Stomach (tissue), 4 donors: ENCODE measurements around the gene DENND4B.

Experiments
- CTCF ChIP-seq, 7 experiments: fragments of 450-650 bp in 4 of 7; fragments of 200-600 bp in 3 of 7; sonication (generic) in 3 of 7; IDR thresholded peaks; one replicate each; pipeline ENCODE4 v1.5.1; 2016 to 2019; ENCODE audit warnings: antibody characterized with exemption in 7 of 7, control low read depth in 2 of 7, mild to moderate bottlenecking in 1 of 7
- POLR2AphosphoS5 ChIP-seq, 3 donors: sonication (generic); formaldehyde crosslinking; IDR thresholded peaks; one replicate each; pipeline ENCODE4 v1.6.1; 2016; ENCODE audit warnings: antibody characterized with exemption in 3 of 3

- TF ChIP-seq CTCF (IDR thresholded peaks at IDR 0.05) (no peak), POLR2AphosphoS5 (IDR thresholded peaks at IDR 0.05) (no peak)
Observed at GRCh38 chr1:153929981-153930948, 16.3 kb downstream of the DENND4B start.
